GM19099 (cell line): ENCODE data around the gene DAAM1.

Source experiments
- POLR2A ChIP-seq: IDR thresholded peaks from 3 replicates; pipeline ENCODE4 v1.6.1; 2011; ENCODE audit warnings: low read depth; ENCODE audit not compliant: insufficient read length; ENCODE audit errors: extremely low read depth

DAAM1 gene

DNA sequence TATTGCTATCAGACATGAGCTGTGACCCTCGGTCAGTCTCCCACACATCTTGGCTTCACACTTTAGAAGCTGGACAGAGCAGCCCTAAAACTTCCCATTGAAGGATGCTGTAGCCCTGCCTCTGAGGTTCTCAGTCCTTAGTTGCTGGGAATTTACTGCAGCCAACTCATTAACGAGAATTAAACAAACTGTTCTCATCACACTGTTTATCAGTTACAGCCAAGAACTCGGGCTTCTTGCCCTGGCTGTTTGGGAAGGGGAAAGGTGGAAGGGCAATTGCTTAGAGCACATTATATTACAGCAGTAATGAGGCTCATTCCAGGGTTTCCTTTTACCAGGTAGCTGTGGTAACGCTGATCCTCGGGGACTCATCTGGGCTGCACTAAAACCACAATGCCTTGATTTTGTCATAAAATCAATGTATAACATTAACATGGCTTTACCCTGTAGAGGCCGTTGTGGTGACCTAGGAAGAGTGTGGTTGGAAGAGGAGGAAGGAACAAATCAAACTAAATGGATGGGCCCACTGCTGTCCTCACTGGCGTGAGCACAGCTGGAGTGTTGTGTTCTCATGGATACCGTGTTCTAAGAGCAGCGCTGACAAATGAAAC lies 189.6 kb downstream of the DAAM1 start:
- no peak for TF ChIP-seq POLR2A

- no peak for TF ChIP-seq POLR2A
Observed at GRCh38 chr14:59389936-59390335, 201.5 kb downstream of the DAAM1 start.

DNA sequence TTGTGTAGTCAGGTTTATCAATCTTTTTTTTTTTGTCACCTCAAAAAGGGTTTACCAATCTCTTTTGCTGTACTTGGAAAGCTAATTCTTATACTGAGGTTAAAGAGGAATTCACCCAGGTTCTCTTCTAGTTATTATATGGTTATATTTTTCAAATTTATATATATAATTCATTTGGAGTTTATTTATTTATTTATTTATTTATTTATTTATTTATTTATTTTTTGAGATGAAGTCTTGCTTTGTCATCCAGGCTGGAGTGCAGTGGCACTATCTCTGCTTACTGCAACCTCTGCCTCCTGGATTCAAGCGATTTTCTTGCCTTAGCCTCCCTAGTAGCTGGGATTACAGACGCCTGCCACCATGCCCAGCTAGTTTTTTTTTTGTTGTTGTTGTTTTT lies 202.9 kb downstream of the DAAM1 start:
- TF ChIP-seq POLR2A, result no peak

- no peak for TF ChIP-seq POLR2A
Observed at GRCh38 chr14:59394268-59394667, 205.8 kb downstream of the DAAM1 start.

DNA sequence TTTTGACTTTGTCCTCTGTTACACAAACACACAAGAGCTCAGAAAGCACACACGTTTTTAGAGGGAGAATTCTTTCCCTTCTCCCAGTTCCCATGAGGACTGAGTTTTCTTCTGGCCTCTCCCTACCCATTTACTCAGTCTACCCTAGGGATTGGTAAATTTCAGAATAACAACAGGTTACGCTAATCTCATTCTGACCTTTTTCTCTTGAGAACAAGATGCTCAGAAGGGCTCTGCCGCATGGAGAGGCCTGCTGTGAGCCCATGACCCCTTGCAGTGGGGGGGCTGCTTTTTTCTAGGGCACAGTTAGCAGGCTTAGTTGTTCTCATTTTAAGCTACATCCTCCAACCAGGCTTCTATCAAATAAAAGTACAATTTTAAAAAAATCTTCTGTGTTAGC lies 207.2 kb downstream of the DAAM1 start:
- no peak for TF ChIP-seq POLR2A

DNA sequence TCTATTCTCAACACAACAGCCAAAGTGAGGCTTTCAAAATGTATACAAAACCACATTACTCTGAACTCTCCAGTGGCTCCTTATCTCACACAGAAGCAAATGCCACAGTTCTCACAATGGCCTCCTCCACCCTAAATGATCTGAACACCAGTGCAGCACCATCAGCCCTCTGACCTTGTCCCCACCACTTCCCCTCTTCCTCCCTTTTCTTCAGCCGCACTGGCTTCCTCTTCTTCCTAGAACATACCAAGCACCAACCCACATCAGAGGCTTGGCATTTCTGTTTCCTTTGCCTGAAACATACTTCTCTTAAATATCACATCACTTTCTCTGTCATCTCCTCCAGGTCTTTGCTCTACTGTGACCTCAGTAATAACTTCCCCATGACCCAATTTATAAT lies 210.4 kb downstream of the DAAM1 start:
- TF ChIP-seq POLR2A, result no peak

DNA sequence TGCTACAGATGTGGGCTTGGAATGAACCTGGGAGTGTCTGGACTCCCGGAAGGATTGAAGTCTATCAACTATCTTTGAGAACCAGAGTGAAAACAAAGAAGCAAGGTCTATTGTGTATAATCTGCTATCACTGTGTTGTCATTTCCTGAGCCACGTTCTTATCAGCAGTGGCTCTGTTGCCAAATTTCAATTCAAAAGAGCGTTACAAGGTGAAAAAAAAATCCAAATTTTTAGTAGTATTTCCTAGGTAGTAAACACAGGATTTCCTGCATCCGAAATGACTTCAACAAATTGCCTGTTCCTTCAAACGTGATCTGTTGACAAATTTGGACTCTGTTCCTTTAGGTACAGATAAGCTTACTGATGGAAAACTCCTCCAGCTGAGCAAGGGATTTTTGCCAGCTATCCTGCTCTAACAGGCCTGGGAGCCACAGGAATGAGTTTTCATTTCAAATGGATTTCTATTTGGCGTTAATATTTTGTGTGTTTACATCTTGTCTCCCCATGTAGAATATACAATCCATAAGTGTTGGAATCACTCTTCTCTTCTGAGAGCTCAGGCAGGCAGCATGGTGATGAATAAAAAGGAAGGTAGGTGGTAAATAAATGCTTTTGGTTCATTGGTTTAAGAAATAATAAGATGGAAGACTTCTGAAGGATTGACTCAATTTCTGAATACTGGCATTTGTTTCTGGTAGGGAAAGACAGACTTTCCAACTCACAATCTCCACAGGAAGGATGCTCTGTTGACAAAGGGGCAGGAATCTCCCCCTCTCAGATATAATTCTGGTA lies 218.2 kb downstream of the DAAM1 start:
- no peak for TF ChIP-seq POLR2A

DNA sequence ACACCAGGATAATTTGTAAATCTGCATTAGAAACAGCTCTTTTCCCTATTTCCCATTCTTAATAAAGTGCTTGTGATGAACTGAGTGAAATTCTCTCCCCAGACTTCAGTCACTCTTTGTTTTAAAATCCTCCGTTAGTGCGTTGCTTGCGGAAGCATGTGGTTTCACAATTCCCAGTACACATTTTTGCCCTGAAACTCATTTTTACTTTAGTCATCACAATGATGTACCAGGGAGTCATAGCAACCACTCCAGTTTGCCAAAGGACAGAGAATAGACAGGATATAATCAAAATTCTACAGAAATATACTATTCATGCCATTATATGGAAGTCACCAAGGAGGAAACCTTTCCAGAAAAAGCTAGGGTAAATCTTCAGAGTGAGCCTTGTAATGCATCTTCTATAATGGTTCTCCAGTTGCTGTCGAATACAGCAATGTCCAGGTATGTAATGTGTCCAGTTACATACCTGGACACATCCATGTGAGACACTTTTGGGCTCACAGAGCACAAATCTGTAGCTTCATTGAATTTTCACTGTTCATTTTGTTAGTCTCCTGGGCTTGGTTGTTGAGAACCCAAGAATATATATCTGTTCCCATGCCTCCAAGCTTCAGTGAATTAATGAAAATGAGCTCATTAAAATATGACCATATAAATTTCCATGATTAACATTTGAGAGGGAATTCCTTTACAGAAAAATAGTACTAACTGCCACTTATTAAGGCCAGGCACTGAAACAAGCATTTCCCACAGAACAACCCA lies 219.0 kb downstream of the DAAM1 start:
- TF ChIP-seq POLR2A, result no peak

DNA sequence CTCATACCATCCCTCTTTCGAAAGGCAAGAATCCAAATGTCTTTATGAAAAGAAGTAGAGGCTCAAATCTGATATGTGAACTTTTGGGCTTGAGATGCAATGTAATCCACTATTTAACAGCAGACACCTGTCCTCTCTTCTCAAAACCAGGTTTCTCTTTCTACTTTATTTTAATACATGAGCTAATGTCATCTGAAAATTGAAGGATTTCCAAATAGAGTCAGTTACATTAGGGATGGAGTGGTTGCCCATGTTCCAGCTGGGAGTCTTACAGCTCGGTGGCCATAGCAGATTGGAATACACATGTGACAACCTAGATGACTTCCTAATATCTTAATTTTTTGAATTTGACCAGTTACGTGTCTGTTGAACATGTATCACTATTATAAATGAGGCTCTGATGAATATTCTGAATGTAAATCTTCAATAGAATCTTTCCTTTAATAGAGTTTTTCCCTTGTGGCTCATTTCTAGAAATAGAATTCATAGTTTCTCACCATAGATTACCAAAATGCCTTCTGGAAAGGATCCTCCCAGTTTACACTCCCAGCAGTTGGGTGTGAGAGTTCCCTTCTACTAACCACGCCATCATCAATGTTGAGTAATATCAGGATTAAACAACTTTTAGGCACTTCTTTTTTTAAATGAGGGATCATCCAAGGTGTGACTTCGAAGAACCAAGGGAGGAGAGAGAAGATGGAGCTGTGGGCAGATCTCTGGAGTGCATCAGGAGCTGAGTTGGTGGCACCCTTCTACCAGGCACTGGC lies 227.6 kb downstream of the DAAM1 start:
- no peak for TF ChIP-seq POLR2A

DNA sequence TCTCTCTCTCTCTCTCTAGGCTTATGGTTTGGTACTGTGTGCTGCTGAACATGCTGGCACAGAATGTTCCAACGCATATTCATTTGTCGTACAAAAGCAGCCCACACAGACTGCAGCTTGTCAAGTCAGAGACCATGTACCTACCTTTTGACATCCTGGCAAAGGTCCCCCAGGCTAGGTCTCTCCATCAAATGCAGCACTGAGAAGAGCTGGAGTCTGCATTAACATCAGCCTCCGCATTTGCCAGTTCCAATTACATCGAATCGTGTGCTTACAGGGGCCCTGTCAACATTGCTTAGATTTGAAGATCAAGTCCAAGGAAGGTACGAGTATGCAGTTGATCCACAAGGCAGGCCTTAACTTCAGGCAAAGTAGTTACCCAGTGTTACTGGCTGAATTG lies 228.8 kb downstream of the DAAM1 start:
- TF ChIP-seq POLR2A, result no peak

GRCh38 chr14:59419303-59419702 lies 230.8 kb downstream of the DAAM1 start:
- TF ChIP-seq POLR2A, result no peak
